DND-41 (cell line): ENCODE results near the gene DOP1B.

Experiments
- EZH2 ChIP-seq: IDR thresholded peaks from 3 replicates; pipeline ENCODE4 v1.6.1; 2012; ENCODE audit warnings: borderline replicate concordance, low read depth, mild to moderate bottlenecking, moderate library complexity, low read length, inconsistent platforms; ENCODE audit not compliant: severe bottlenecking
- TF ChIP-seq, protein P1 (sequence below): IDR thresholded peaks from 2 replicates; pipeline ENCODE4 v1.5.1; 2012; ENCODE audit warnings: borderline replicate concordance, low read length, moderate library complexity, mild to moderate bottlenecking; ENCODE audit not compliant: poor library complexity, severe bottlenecking; ENCODE audit errors: extremely low read depth

DNA sequence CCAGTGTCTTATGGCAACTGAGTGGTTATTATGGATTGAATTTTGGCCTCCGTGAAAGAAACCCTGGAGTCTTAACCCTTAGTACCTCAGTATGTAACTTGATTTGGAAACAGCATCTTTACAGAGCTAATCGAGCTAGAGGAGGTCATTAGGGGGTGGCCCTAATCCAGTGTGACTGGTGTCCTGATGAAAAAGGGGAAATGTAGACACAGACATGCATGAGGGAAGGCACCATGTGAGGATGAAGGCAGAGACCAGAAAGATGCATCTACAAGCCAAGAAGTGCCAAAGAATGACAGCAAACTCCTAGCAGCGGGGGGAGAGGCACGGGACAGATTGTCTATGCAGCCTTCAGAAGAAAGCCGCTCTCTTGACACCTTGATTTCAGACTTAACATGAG lies 14.7 kb downstream of the DOP1B start:
- TF ChIP-seq, protein P1, sequence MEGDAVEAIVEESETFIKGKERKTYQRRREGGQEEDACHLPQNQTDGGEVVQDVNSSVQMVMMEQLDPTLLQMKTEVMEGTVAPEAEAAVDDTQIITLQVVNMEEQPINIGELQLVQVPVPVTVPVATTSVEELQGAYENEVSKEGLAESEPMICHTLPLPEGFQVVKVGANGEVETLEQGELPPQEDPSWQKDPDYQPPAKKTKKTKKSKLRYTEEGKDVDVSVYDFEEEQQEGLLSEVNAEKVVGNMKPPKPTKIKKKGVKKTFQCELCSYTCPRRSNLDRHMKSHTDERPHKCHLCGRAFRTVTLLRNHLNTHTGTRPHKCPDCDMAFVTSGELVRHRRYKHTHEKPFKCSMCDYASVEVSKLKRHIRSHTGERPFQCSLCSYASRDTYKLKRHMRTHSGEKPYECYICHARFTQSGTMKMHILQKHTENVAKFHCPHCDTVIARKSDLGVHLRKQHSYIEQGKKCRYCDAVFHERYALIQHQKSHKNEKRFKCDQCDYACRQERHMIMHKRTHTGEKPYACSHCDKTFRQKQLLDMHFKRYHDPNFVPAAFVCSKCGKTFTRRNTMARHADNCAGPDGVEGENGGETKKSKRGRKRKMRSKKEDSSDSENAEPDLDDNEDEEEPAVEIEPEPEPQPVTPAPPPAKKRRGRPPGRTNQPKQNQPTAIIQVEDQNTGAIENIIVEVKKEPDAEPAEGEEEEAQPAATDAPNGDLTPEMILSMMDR, result no peak
- no peak for TF ChIP-seq EZH2
